ENCODE data around the gene B4GALT3. TPM values are rescaled to one million over a fixed set of nuclear protein-coding genes. Genes with fewer than 3 reads are reported as not detected.
A peak's percentile ranks its signal among the peaks of the same experiment; 100 is the strongest.

The B4GALT3 gene
- polyA plus RNA-seq, 1 donor from 2014 or later, result 43.7 TPM

GRCh38 chr1:161175771-161176453 is 1.4 kb downstream of the B4GALT3 start:
- Histone ChIP-seq H4K20me1 (ENCODE audit: insufficient read depth) (no peaks in the 10 kb centered on the region), H3K9ac (ENCODE audit: low read length) (peak overlapping the region; percentile 81), H3K9me3 (ENCODE audit: low read length) (no peaks in the 10 kb centered on the region), H3K79me2 (replicated peaks; ENCODE audit: insufficient read depth, low read length) (peaks cover 6% of the 10 kb centered on the region), H3K27me3 (ENCODE audit: insufficient read depth, low read depth, low read length) (no peaks in the 10 kb centered on the region), H3F3A (ENCODE audit: insufficient read depth, low read length, poor library complexity, severe bottlenecking) (no peaks in the 10 kb centered on the region), H2AFZ (ENCODE audit: low read depth, low read length) (no peak overlapping the region), H3K27ac (ENCODE audit: low read length) (no peak overlapping the region), H3K4me3 (ENCODE audit: low read length) (peak overlapping the region; percentile 78), H3K9me2 (ENCODE audit: insufficient read depth, low read length) (no peaks in the 10 kb centered on the region), H3K4me2 (ENCODE audit: low read length) (peak overlapping the region; percentile 81), H3K36me3 (ENCODE audit: insufficient read depth, low read length) (no peaks in the 10 kb centered on the region)
- TF ChIP-seq MXI1 (conservative IDR thresholded peaks at IDR 0.05; ENCODE audit: poor library complexity, severe bottlenecking), result no peak
- TF ChIP-seq RAD21 (conservative IDR thresholded peaks at IDR 0.05), result no peak
- no peak for TF ChIP-seq TAF1 (IDR thresholded peaks at IDR 0.05; ENCODE audit: low read depth)

GRCh38 chr1:161174911-161175310 is 2.4 kb downstream of the B4GALT3 start:
- Histone ChIP-seq H3K79me2 (replicated peaks; ENCODE audit: insufficient read depth, low read length) (peaks cover 6% of the 10 kb centered on the region), H3K4me2 (ENCODE audit: low read length) (no peak overlapping the region), H3K9me3 (ENCODE audit: low read length) (no peaks in the 10 kb centered on the region), H2AFZ (ENCODE audit: low read depth, low read length) (no peak overlapping the region), H4K20me1 (ENCODE audit: insufficient read depth) (no peaks in the 10 kb centered on the region), H3K27ac (ENCODE audit: low read length) (no peak overlapping the region), H3K36me3 (ENCODE audit: insufficient read depth, low read length) (no peaks in the 10 kb centered on the region), H3K4me3 (ENCODE audit: low read length) (no peak overlapping the region), H3K9ac (ENCODE audit: low read length) (no peak overlapping the region), H3F3A (ENCODE audit: insufficient read depth, low read length, poor library complexity, severe bottlenecking) (no peaks in the 10 kb centered on the region), H3K27me3 (ENCODE audit: insufficient read depth, low read depth, low read length) (no peaks in the 10 kb centered on the region), H3K9me2 (ENCODE audit: insufficient read depth, low read length) (no peaks in the 10 kb centered on the region)
- TF ChIP-seq EZH2 (IDR thresholded peaks at IDR 0.05; ENCODE audit: borderline replicate concordance, insufficient read depth, low read length, poor library complexity, severe bottlenecking) (no peak), SMC3 (conservative IDR thresholded peaks at IDR 0.05; ENCODE audit: poor library complexity) (no peak), RAD21 (conservative IDR thresholded peaks at IDR 0.05) (no peak), REST (IDR thresholded peaks at IDR 0.05; ENCODE audit: borderline replicate concordance) (no peak), MXI1 (conservative IDR thresholded peaks at IDR 0.05; ENCODE audit: poor library complexity, severe bottlenecking) (no peak), TAF1 (IDR thresholded peaks at IDR 0.05; ENCODE audit: low read depth) (no peak), EP300 (conservative IDR thresholded peaks at IDR 0.05; ENCODE audit: poor library complexity, severe bottlenecking) (no peak), POLR2AphosphoS5 (IDR thresholded peaks at IDR 0.05) (no peak)
- TF ChIP-seq, protein P1, sequence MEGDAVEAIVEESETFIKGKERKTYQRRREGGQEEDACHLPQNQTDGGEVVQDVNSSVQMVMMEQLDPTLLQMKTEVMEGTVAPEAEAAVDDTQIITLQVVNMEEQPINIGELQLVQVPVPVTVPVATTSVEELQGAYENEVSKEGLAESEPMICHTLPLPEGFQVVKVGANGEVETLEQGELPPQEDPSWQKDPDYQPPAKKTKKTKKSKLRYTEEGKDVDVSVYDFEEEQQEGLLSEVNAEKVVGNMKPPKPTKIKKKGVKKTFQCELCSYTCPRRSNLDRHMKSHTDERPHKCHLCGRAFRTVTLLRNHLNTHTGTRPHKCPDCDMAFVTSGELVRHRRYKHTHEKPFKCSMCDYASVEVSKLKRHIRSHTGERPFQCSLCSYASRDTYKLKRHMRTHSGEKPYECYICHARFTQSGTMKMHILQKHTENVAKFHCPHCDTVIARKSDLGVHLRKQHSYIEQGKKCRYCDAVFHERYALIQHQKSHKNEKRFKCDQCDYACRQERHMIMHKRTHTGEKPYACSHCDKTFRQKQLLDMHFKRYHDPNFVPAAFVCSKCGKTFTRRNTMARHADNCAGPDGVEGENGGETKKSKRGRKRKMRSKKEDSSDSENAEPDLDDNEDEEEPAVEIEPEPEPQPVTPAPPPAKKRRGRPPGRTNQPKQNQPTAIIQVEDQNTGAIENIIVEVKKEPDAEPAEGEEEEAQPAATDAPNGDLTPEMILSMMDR (IDR thresholded peaks at IDR 0.05; ENCODE audit: poor library complexity, severe bottlenecking), result no peak
